WERI-Rb-1 (cell line): ENCODE results near the gene ZNF516.
"Not testable (repeated sequence)": the region's sequence is repeated elsewhere in the genome, so short reads cannot be mapped to it uniquely, and the experiment has no call there.

Experiments
- DNase-seq: peaks from one replicate; pipeline ENCODE4 v3.0.0-alpha.2; 2020
- H3K27ac ChIP-seq: fragments of 250-450 bp; sonication (Bioruptor Pico); 2 replicates; pipeline ENCODE4 v1.5.1; 2020; ENCODE audit warnings: mild to moderate bottlenecking, moderate library complexity
- H3K27me3 ChIP-seq: fragments of 250-450 bp; sonication (Bioruptor Pico); 2 replicates; pipeline ENCODE4 v1.5.1; 2021; ENCODE audit warnings: mild to moderate bottlenecking, low read depth, moderate library complexity; ENCODE audit not compliant: insufficient read depth, severe bottlenecking
- H3K36me3 ChIP-seq: fragments of 250-450 bp; sonication (Bioruptor Pico); 2 replicates; pipeline ENCODE4 v1.5.1; 2020; ENCODE audit warnings: mild to moderate bottlenecking, moderate library complexity
- H3K4me3 ChIP-seq: 2 replicates; pipeline ENCODE4 v1.5.1; 2011; ENCODE audit warnings: low read depth, mild to moderate bottlenecking, control low read depth, low read length
- H3K9me3 ChIP-seq: fragments of 250-450 bp; sonication (Bioruptor Pico); 2 replicates; pipeline ENCODE4 v1.5.1; 2021; ENCODE audit warnings: mild to moderate bottlenecking, moderate library complexity; ENCODE audit not compliant: severe bottlenecking
- CTCF ChIP-seq: IDR thresholded peaks from 2 replicates; pipeline ENCODE4 v1.5.1; 2011; ENCODE audit warnings: low read depth, mild to moderate bottlenecking, control low read depth, inconsistent platforms, low read length

ZNF516 gene

GRCh38 chr18:76476665-76477561, 18.1 kb downstream of the ZNF516 start:
- Histone ChIP-seq H3K4me3 (no peak overlapping the region), H3K27ac (no peak overlapping the region), H3K9me3 (no peaks in the 10 kb centered on the region), H3K36me3 (peaks cover 5% of the 10 kb centered on the region), H3K27me3 (no peaks in the 10 kb centered on the region)
- no peak for DNase-seq
- TF ChIP-seq CTCF: no peak

- H3K9me3 ChIP-seq: no peaks in the 10 kb centered on the region
- H3K27ac ChIP-seq: no peak overlapping the region
- H3K27me3 ChIP-seq: no peaks in the 10 kb centered on the region
- H3K4me3 ChIP-seq: no peak overlapping the region
- DNase-seq: no peak
- TF ChIP-seq CTCF: peak; percentile 15; the same call in 1 of the 2 replicates
- peaks cover 4% of the 10 kb centered on the region for H3K36me3 ChIP-seq
Observed at GRCh38 chr18:76475450-76476194, 19.4 kb downstream of the ZNF516 start.

- Histone ChIP-seq H3K27ac (no peak overlapping the region), H3K9me3 (no peaks in the 10 kb centered on the region)
- DNase-seq: no peak
Observed at GRCh38 chr18:76474824-76475223, 20.2 kb downstream of the ZNF516 start.

GRCh38 chr18:76473521-76473920, 21.5 kb downstream of the ZNF516 start:
- DNase-seq, H3K27ac ChIP-seq, H3K36me3 ChIP-seq, H3K9me3 ChIP-seq, H3K4me3 ChIP-seq, H3K27me3 ChIP-seq: not testable (repeated sequence)

More at GRCh38 chr18:76474824-76475223, 20.2 kb downstream of the ZNF516 start:
- Histone ChIP-seq H3K36me3 (peaks cover 4% of the 10 kb centered on the region), H3K27me3 (no peaks in the 10 kb centered on the region), H3K4me3 (no peak overlapping the region)
- no peak for TF ChIP-seq CTCF

- DNase-seq: no peak
- no peaks in the 10 kb centered on the region for H3K9me3 ChIP-seq
- peaks cover 8% of the 10 kb centered on the region; the same call in 1 of the 2 replicates for H3K36me3 ChIP-seq
- H3K27ac ChIP-seq: no peak overlapping the region
- TF ChIP-seq CTCF: no peak
- H3K27me3 ChIP-seq: no peaks in the 10 kb centered on the region
- H3K4me3 ChIP-seq: no peak overlapping the region
Observed at GRCh38 chr18:76472829-76473228, 22.2 kb downstream of the ZNF516 start.

GRCh38 chr18:76471593-76471992, 23.4 kb downstream of the ZNF516 start:
- no peaks in the 10 kb centered on the region for H3K27me3 ChIP-seq
- H3K36me3 ChIP-seq: peaks cover 11% of the 10 kb centered on the region
- H3K4me3 ChIP-seq: no peak overlapping the region
- no peaks in the 10 kb centered on the region for H3K9me3 ChIP-seq
- no peak overlapping the region for H3K27ac ChIP-seq
- DNase-seq: no peak
- TF ChIP-seq CTCF: no peak
